ENCODE results near the gene KRT76. TPM values are rescaled to one million over a fixed set of nuclear protein-coding genes. Genes with fewer than 3 reads are reported as not detected.

The KRT76 gene
- total and polyA plus RNA-seq, 3 donors from 2014 or later: not detected

DNA sequence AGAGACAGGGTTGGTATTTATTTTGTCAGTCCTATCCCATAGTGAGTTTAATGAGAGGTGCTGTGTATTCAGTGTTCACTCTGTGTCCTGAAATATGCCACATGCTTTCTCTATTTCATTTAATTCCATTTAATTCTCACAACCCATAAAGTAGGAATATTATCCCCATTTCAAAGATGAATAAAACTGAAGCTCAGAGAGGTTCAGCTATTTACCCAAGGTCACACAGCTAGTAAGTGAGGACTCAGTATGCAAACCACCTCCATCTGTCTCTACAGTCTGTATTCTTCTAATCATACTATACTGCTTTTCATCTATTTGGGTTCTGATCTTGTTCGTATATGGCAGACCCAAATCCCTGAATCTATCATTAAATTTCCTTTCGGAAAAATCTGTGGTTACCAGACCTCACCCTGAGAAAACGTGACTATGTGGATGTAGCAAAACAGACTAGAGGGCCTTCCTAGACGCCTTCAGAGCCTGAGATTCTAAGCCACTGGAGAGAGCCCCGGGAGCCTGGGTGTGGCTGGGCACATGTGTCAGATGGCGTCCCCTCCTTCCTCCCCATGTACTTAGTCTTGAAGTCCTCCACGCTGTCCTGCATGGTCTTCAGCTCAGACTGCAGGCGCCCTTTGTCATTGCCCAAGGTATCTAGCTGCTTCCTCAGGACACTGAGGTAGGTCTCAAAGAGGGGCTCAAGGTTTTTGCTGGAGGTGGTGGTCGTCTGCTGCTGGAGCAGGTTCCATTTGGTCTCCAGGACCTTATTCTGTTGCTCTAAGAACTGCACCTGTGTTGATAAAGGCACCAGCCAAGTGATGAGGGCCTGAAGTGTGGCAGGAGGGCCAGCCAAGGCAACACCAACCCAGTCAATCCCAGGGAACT lies 34.3 kb upstream of the KRT76 start:
- Histone ChIP-seq H3K36me3 (ENCODE audit: low read depth, missing control alignments) (no peaks in the 10 kb centered on the region), H3K4me1 (no peaks in the 10 kb centered on the region), H3K9me3 (no peaks in the 10 kb centered on the region), H3K27ac (no peak overlapping the region), H3K4me3 (no peak overlapping the region), H3K27me3 (no peaks in the 10 kb centered on the region)
- intact Hi-C loops (cut with DNase I; ENCODE audit: low total_unique reads): no loop called here
- TF ChIP-seq, protein P1, sequence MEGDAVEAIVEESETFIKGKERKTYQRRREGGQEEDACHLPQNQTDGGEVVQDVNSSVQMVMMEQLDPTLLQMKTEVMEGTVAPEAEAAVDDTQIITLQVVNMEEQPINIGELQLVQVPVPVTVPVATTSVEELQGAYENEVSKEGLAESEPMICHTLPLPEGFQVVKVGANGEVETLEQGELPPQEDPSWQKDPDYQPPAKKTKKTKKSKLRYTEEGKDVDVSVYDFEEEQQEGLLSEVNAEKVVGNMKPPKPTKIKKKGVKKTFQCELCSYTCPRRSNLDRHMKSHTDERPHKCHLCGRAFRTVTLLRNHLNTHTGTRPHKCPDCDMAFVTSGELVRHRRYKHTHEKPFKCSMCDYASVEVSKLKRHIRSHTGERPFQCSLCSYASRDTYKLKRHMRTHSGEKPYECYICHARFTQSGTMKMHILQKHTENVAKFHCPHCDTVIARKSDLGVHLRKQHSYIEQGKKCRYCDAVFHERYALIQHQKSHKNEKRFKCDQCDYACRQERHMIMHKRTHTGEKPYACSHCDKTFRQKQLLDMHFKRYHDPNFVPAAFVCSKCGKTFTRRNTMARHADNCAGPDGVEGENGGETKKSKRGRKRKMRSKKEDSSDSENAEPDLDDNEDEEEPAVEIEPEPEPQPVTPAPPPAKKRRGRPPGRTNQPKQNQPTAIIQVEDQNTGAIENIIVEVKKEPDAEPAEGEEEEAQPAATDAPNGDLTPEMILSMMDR (IDR thresholded peaks at IDR 0.05): no peak
- TF ChIP-seq POLR2A (IDR thresholded peaks at IDR 0.05): no peak
- 83 to 92% methylated on average over 8 to 9 of the region's 9 CpGs for WGBS, 2 donors
- no peak for DNase-seq

DNA sequence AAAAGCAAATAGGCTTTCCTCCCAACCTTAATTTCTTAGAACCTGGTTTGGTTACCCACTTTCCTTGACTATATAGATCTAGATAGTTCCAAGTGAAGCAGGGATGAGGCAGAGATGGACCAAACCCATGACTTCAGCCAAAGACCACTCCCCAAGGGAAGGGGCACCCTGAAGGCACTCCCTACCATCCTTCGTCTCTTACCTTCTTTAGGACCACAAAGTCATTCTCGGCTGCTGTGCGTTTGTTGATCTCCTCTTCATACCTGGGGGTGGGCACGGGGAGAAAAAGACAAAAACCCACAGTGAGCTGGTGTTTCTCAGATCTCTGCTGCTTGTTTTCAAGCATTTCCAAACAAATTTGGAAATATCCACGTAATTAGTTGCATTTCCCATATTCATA lies 33.4 kb upstream of the KRT76 start:
- H3K36me3 ChIP-seq (ENCODE audit: low read depth, missing control alignments): no peaks in the 10 kb centered on the region
- no peaks in the 10 kb centered on the region for H3K4me1 ChIP-seq
- intact Hi-C loops (cut with DNase I; ENCODE audit: low total_unique reads): no loop called here
- 76 to 77% methylated on average over 5 of the region's 5 CpGs for WGBS, 2 donors
- no peaks in the 10 kb centered on the region for H3K9me3 ChIP-seq
- no peak overlapping the region for H3K4me3 ChIP-seq
- no peak overlapping the region for H3K27ac ChIP-seq
- TF ChIP-seq, protein P1 (IDR thresholded peaks at IDR 0.05): no peak
- TF ChIP-seq POLR2A (IDR thresholded peaks at IDR 0.05): no peak
- no peaks in the 10 kb centered on the region for H3K27me3 ChIP-seq
- no peak for DNase-seq

DNA sequence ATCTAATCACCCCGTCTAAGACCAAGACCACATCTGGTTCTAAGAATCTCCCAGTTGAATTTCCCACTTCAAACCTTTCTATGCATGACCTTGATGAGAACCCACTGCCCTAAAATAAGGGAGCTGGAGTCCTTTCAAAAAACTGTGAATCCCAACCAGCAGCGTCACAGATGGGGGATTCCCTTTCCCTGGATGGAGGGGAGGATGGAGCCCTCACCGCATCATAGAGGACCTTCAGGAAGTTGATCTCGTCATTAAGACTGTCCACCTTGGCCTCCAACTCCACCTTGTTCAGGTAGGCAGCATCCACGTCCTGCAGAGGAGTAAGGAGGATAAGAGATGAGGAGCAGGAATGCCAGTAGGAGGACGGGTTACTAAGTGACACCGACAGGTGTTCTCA lies 32.0 kb upstream of the KRT76 start:
- 87 to 89% methylated on average over 7 of the region's 7 CpGs for WGBS, 2 donors
- Histone ChIP-seq H3K36me3 (ENCODE audit: low read depth, missing control alignments) (no peaks in the 10 kb centered on the region), H3K27ac (no peak overlapping the region), H3K4me1 (no peaks in the 10 kb centered on the region), H3K4me3 (no peak overlapping the region), H3K9me3 (no peaks in the 10 kb centered on the region), H3K27me3 (no peaks in the 10 kb centered on the region)
- intact Hi-C loops (cut with DNase I; ENCODE audit: low total_unique reads): no loop called here
- no peak for DNase-seq
- TF ChIP-seq, protein P1 (IDR thresholded peaks at IDR 0.05): no peak
- TF ChIP-seq POLR2A (IDR thresholded peaks at IDR 0.05): no peak

DNA sequence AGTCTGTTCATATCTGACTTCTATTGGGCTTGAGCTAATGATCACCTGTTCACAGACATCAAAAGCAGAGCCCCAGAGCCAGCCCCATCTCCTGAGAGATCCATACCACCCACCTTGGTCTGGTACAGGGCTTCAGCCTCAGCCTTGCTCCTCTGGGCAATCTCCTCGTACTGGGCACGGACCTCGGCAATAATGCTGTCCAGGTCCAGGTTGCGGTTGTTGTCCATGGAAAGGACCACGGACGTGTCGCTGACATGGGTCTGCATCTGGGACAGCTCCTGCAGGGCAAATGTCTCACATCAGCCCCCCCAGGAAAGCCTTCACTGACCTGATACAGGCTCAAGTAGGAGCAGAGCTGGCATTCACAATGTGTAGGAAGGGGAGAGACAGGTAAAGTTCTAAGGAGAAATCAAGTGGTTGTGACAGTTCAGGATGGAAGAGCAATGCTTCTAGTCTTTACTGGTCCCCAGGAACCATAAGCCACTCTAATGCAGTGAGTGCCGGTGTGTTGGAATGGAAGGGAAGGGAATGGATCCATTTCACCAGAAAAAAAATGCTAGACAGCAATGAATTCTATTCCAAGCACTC lies 31.5 kb upstream of the KRT76 start:
- H3K9me3 ChIP-seq: no peaks in the 10 kb centered on the region
- no peak for TF ChIP-seq POLR2A (IDR thresholded peaks at IDR 0.05)
- TF ChIP-seq, protein P1 (IDR thresholded peaks at IDR 0.05): no peak
- H3K4me3 ChIP-seq: no peak overlapping the region
- intact Hi-C loops (cut with DNase I; ENCODE audit: low total_unique reads): no loop called here
- H3K4me1 ChIP-seq: no peaks in the 10 kb centered on the region
- no peak for DNase-seq
- WGBS, 2 donors: 93 to 98% methylated on average over 8 of the region's 8 CpGs
- H3K36me3 ChIP-seq (ENCODE audit: low read depth, missing control alignments): no peaks in the 10 kb centered on the region
- no peak overlapping the region for H3K27ac ChIP-seq
- H3K27me3 ChIP-seq: no peaks in the 10 kb centered on the region

All from testis (tissue), 3 donors.